Endothelial cell of umbilical vein (primary cell): ENCODE measurements around the gene LLGL2.
"Not testable (repeated sequence)": the region's sequence is repeated elsewhere in the genome, so short reads cannot be mapped to it uniquely, and the experiment has no call there.

Experiments
- CTCF ChIP-seq, 2 donors: IDR thresholded peaks; 1 replicate in 1 of 2; 2 replicates in 1 of 2; pipeline ENCODE4 v1.5.1; 2011; ENCODE audit warnings: low read length in 2 of 2, mild to moderate bottlenecking in 2 of 2, moderate library complexity in 2 of 2, control low read depth in 1 of 2, inconsistent platforms in 1 of 2, low read depth in 1 of 2; ENCODE audit not compliant: insufficient read depth in 1 of 2; ENCODE audit errors: extremely low read depth in 1 of 2
- EZH2 ChIP-seq: IDR thresholded peaks from 2 replicates; pipeline ENCODE4 v1.6.1; 2012; ENCODE audit warnings: borderline replicate concordance, low read depth, mild to moderate bottlenecking, moderate library complexity, low read length, inconsistent platforms; ENCODE audit not compliant: severe bottlenecking
- FOS ChIP-seq: IDR thresholded peaks from 2 replicates; pipeline ENCODE4 v1.6.1; 2011; ENCODE audit warnings: mild to moderate bottlenecking, low read length, moderate library complexity, borderline replicate concordance; ENCODE audit not compliant: insufficient read depth
- MAX ChIP-seq: IDR thresholded peaks from 2 replicates; pipeline ENCODE4 v1.6.1; 2011; ENCODE audit not compliant: insufficient read depth, insufficient read length
- MYC ChIP-seq: IDR thresholded peaks from one replicate; pipeline ENCODE4 v1.6.1; 2011; ENCODE audit warnings: mild to moderate bottlenecking, low read depth, low read length
- POLR2A ChIP-seq: IDR thresholded peaks from 2 replicates; pipeline ENCODE4 v1.6.1; 2012; ENCODE audit warnings: low read depth, mild to moderate bottlenecking, control low read depth, low read length
- POLR2AphosphoS5 ChIP-seq: IDR thresholded peaks from 2 replicates; pipeline ENCODE4 v1.6.1; 2012; ENCODE audit warnings: low read depth, mild to moderate bottlenecking, control low read depth, low read length, moderate library complexity; ENCODE audit not compliant: insufficient read depth

GRCh38 chr17:75593430-75593829 lies 67.9 kb downstream of the LLGL2 start:
- TF ChIP-seq CTCF (IDR thresholded peaks at IDR 0.05; ENCODE audit: extremely low read depth in 1 of 2, insufficient read depth in 1 of 2, low read depth in 1 of 2, low read length in 2 of 2); POLR2AphosphoS5; MYC; EZH2; MAX; FOS; POLR2A: not testable (repeated sequence)
